DMS153 (cell line): ENCODE data around the gene ATP9B.

ENCODE experiments used
- DNase-seq: peaks from one replicate; lab custom pipeline; 2025; lab: John Stamatoyannopoulos, UW

ATP9B gene

DNA sequence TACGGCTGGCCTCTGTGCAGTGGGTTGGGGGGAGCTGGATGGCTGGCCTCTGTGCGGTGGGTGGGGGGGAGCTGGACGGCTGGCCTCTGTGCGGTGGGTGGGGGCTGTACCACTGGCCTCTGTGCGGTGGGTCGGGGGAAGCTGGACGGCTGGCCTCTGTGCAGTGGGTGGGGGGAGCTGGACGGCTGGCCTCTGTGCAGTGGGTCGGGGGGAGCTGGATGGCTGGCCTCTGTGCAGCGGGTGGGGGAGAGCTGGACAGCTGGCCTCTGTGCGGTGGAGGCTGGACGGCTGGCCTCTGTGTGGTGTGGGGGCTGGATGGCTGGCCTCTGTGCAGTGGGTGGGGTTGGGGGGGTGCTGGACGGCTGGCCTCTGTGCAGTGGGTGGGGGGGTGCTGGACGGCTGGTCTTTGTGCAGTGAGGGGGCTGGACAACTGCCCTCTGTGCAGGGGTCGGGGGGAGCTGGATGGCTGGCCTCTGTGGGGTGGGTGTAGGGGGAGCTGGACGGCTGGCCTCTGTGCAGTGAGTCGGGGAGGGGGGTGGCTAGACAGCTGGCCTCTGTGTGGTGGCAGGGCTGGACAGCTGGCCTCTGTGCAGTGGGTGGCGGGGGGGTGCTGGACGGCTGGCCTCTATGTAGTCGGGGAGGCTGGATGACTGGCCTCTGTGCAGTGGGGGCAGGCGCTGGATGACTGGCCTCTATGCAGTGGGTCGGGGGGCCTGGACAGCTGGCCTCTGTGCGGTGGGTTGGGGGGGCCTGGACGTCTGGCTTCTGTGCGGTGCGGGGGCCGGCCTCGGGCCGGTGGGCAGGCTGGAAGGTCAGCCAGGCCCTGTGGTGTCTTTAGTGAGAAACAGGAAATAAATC is 358.4 kb downstream of the ATP9B start:
- DNase-seq: no peak
